CD14-positive monocyte (primary cell): ENCODE data around the gene PSMD13. TPM values are rescaled to one million over a fixed set of nuclear protein-coding genes. Genes with fewer than 3 reads are reported as not detected.
"Not testable (repeated sequence)": the region's sequence is repeated elsewhere in the genome, so short reads cannot be mapped to it uniquely, and the experiment has no call there.

Source experiments
- DNase-seq, 3 donors: peaks; one replicate each; pipeline ENCODE4 v3.0.0-alpha.2; 2011 to 2022
- H2AFZ ChIP-seq: 2 replicates; pipeline ENCODE4 v1.6.0; 2012; ENCODE audit warnings: mild to moderate bottlenecking, low read depth, low read length, inconsistent platforms; ENCODE audit not compliant: insufficient read depth, poor library complexity, severe bottlenecking
- H3K27ac ChIP-seq, 2 donors: 1 replicate in 1 of 2; 2 replicates in 1 of 2; pipeline ENCODE4 v1.5.1; 2012 to 2013; ENCODE audit warnings: low read length in 2 of 2, control low read depth in 1 of 2, inconsistent platforms in 1 of 2, low read depth in 1 of 2, mild to moderate bottlenecking in 1 of 2
- H3K27me3 ChIP-seq, 2 donors: one replicate each; pipeline versions ENCODE4 v1.6.0 to v1.6.1; 2011 to 2013; ENCODE audit warnings: low read length in 2 of 2; ENCODE audit not compliant: control insufficient read depth in 2 of 2, insufficient read depth in 2 of 2
- H3K36me3 ChIP-seq, 2 donors: replicated peaks in 1 of 2; 1 replicate in 1 of 2; 2 replicates in 1 of 2; pipeline versions ENCODE4 v1.5.1 to v1.6.1; 2012 to 2013; ENCODE audit warnings: low read length in 2 of 2, control low read depth in 1 of 2, inconsistent platforms in 1 of 2, mild to moderate bottlenecking in 1 of 2; ENCODE audit not compliant: insufficient read depth in 2 of 2, control insufficient read depth in 1 of 2
- H3K4me1 ChIP-seq, 2 donors: 1 replicate in 1 of 2; 2 replicates in 1 of 2; pipeline versions ENCODE4 v1.5.1 to v1.6.1; 2012 to 2013; ENCODE audit warnings: low read length in 2 of 2, control low read depth in 1 of 2, inconsistent platforms in 1 of 2, mild to moderate bottlenecking in 1 of 2, moderate library complexity in 1 of 2; ENCODE audit not compliant: insufficient read depth in 2 of 2, control insufficient read depth in 1 of 2
- H3K4me2 ChIP-seq: replicated peaks from 2 replicates; pipeline ENCODE3; 2012; ENCODE audit warnings: low read length, moderate library complexity, mild to moderate bottlenecking; ENCODE audit not compliant: poor library complexity, severe bottlenecking; ENCODE audit errors: extremely low read depth
- H3K4me3 ChIP-seq, 3 experiments: fragments of 200-600 bp in 1 of 3; sonication (generic) in 1 of 3; replicated peaks in 1 of 3; 1 replicate in 2 of 3; 2 replicates in 1 of 3; pipeline ENCODE4 v1.5.1; 2011 to 2013; ENCODE audit warnings: low read length in 3 of 3, mild to moderate bottlenecking in 3 of 3, control low read depth in 2 of 3, low read depth in 2 of 3, inconsistent platforms in 1 of 3, moderate library complexity in 1 of 3
- H3K79me2 ChIP-seq: 2 replicates; pipeline ENCODE4 v1.6.0; 2012; ENCODE audit warnings: mild to moderate bottlenecking, control low read depth, inconsistent platforms, low read length, moderate library complexity; ENCODE audit not compliant: insufficient read depth
- H3K9ac ChIP-seq: 2 replicates; pipeline ENCODE4 v1.6.0; 2017; ENCODE audit warnings: low read length, mild to moderate bottlenecking; ENCODE audit not compliant: insufficient read depth, poor library complexity, severe bottlenecking
- H3K9me3 ChIP-seq, 2 donors: replicated peaks in 1 of 2; 1 replicate in 1 of 2; 2 replicates in 1 of 2; pipeline versions ENCODE4 v1.5.1 to v1.6.1; 2012 to 2013; ENCODE audit warnings: low read length in 2 of 2, control low read depth in 1 of 2; ENCODE audit not compliant: control insufficient read depth in 1 of 2, insufficient read depth in 1 of 2
- H4K20me1 ChIP-seq: 2 replicates; pipeline ENCODE4 v1.6.0; 2012; ENCODE audit warnings: mild to moderate bottlenecking, low read length, control low read depth, moderate library complexity; ENCODE audit not compliant: insufficient read depth
- H3K27ac Mint-ChIP-seq, 7 donors: one replicate each; pipeline ENCODE4 v1.8.0; 2020; ENCODE audit warnings: mild to moderate bottlenecking in 7 of 7, mixed read lengths in 7 of 7, moderate library complexity in 6 of 7, inconsistent platforms in 2 of 7
- H3K27me3 Mint-ChIP-seq, 3 donors: one replicate each; pipeline ENCODE4 v1.8.0; 2021 to 2022; ENCODE audit warnings: low read depth in 3 of 3, mild to moderate bottlenecking in 3 of 3, mixed read lengths in 3 of 3, moderate library complexity in 3 of 3, inconsistent platforms in 1 of 3
- H3K36me3 Mint-ChIP-seq, 2 donors: one replicate each; pipeline ENCODE4 v1.8.0; 2020; ENCODE audit warnings: mixed read lengths in 2 of 2, inconsistent platforms in 1 of 2, mild to moderate bottlenecking in 1 of 2
- H3K4me1 Mint-ChIP-seq: one replicate; pipeline ENCODE4 v1.8.0; 2020; ENCODE audit warnings: mild to moderate bottlenecking, mixed read lengths
- H3K4me3 Mint-ChIP-seq, 2 donors: one replicate each; pipeline ENCODE4 v1.8.0; 2020; ENCODE audit warnings: mild to moderate bottlenecking in 2 of 2, mixed read lengths in 2 of 2, moderate library complexity in 1 of 2
- H3K9me3 Mint-ChIP-seq, 7 donors: one replicate each; pipeline ENCODE4 v1.8.0; 2020 to 2022; ENCODE audit warnings: mixed read lengths in 7 of 7, mild to moderate bottlenecking in 6 of 7, moderate library complexity in 6 of 7, inconsistent platforms in 2 of 7
- CTCF ChIP-seq: fragments of 200-600 bp; IDR thresholded peaks from one replicate; pipeline ENCODE4 v1.8.0; 2022; ENCODE audit warnings: antibody characterized with exemption, mild to moderate bottlenecking
- WGBS: methylation state at CpG from one replicate; pipeline ENCODE4 v1.1.5; 2013; ENCODE audit warnings: missing lambda C conversion rate; ENCODE audit not compliant: insufficient coverage; 5-methylcytosine and 5-hydroxymethylcytosine counted together
- intact Hi-C, 2 donors: fragments of 100-400 bp; cut with micrococcal nuclease; formaldehyde crosslinking; loops; one replicate each; pipeline versions ENCODE4 v1.15.0 to v1.15.1; 2023
- polyA plus RNA-seq, 3 donors: library from polyadenylated mRNA; depleted of rRNA in 1 of 3; unstranded in 2 of 3; stranded (reverse) in 1 of 3; fragments of 300-500 nt in 2 of 3; fragments of >200 nt in 1 of 3; fragmentation: Illumina TruSeq in 2 of 3; gene quantifications; 1 replicate in 2 of 3; 2 replicates in 1 of 3; pipeline ENCODE4 v1.2.3, GENCODE V29; 2012 to 2021

Gene PSMD13
- polyA plus RNA-seq, 3 donors: 136 to 272 (median 218) TPM

- H3K79me2 ChIP-seq: no peaks in the 10 kb centered on the region
- H3K27ac ChIP-seq: peak overlapping the region in 1 of 2 donors; percentile 36
- peak in 1 of 3 donors; percentile 59 for DNase-seq
- Mint-ChIP-seq H3K4me3 (peak overlapping the region; percentile 48 to 50), H3K36me3 (peaks cover 0 to 2% of the 10 kb centered on the region in 2 donors), H3K9me3 (peaks cover 0 to 8% (median 4%) of the 10 kb centered on the region in 7 donors), H3K4me1 (peaks cover 35% of the 10 kb centered on the region), H3K27ac (peak overlapping the region; percentile 42 to 99 (median 87)), H3K27me3 (peaks cover 0 to 9% (median 2%) of the 10 kb centered on the region in 3 donors)
- WGBS: 80% methylated on average over 1 of the region's 13 CpGs
- H3K4me3 ChIP-seq: no peak overlapping the region
- TF ChIP-seq CTCF: no peak
- no peak overlapping the region for H3K9ac ChIP-seq
- H3K36me3 ChIP-seq: no peaks in the 10 kb centered on the region
- H2AFZ ChIP-seq: no peak overlapping the region
- no peaks in the 10 kb centered on the region for H3K27me3 ChIP-seq
- H4K20me1 ChIP-seq: no peaks in the 10 kb centered on the region
- no peak overlapping the region for H3K4me2 ChIP-seq
- peaks cover 0 to 5% of the 10 kb centered on the region in 2 donors for H3K9me3 ChIP-seq
- H3K4me1 ChIP-seq: peaks cover 37% of the 10 kb centered on the region in 2 donors
- intact Hi-C loops: loop anchor here in 1 of 2 donors (5.0 kb wide), 2 partner anchors 40 to 60 kb away; partner anchors contain the start of genes BET1L, IFITM2 and RIC8A
These were observed 30.1 kb downstream of the PSMD13 start for GRCh38 chr11:266676-267439.

GRCh38 chr11:267491-267994 lies 30.8 kb downstream of the PSMD13 start:
- peaks cover 0 to 8% (median 4%) of the 10 kb centered on the region in 7 donors for H3K9me3 Mint-ChIP-seq
- Histone ChIP-seq H2AFZ (peak overlapping the region; percentile 68), H3K27me3 (no peaks in the 10 kb centered on the region), H3K9ac (peak overlapping the region; percentile 87), H3K4me1 (peaks cover 37% of the 10 kb centered on the region in 2 donors), H3K36me3 (no peaks in the 10 kb centered on the region), H4K20me1 (no peaks in the 10 kb centered on the region), H3K4me2 (peak overlapping the region; percentile 81), H3K79me2 (no peaks in the 10 kb centered on the region), H3K4me3 (peak overlapping the region; percentile 30 to 77 (median 55)), H3K27ac (peak overlapping the region; percentile 99 to 100), H3K9me3 (peaks cover 0 to 5% of the 10 kb centered on the region in 2 donors)
- peak; percentile 63 to 79 (median 77) for DNase-seq
- intact Hi-C loops: loop anchor here in 1 of 2 donors (5.0 kb wide), 2 partner anchors 40 to 60 kb away; partner anchors contain the start of genes BET1L, IFITM2 and RIC8A
- peaks cover 35% of the 10 kb centered on the region for H3K4me1 Mint-ChIP-seq
- peak overlapping the region; percentile 84 to 99 for H3K4me3 Mint-ChIP-seq
- peak overlapping the region; percentile 97 to 100 (median 99) for H3K27ac Mint-ChIP-seq
- 7% methylated on average over 14 of the region's 18 CpGs for WGBS
- peaks cover 0 to 9% (median 2%) of the 10 kb centered on the region in 3 donors for H3K27me3 Mint-ChIP-seq
- peaks cover 0 to 2% of the 10 kb centered on the region in 2 donors for H3K36me3 Mint-ChIP-seq
- TF ChIP-seq CTCF: no peak

GRCh38 chr11:268716-269145 lies 32.0 kb downstream of the PSMD13 start:
- Histone ChIP-seq H3K27ac (peak overlapping the region; percentile 99 to 100), H3K4me3 (peak overlapping the region; percentile 47 to 77 (median 55)), H2AFZ (peak overlapping the region; percentile 3), H3K4me1 (peaks cover 37% of the 10 kb centered on the region in 2 donors), H3K9ac (peak overlapping the region; percentile 87), H3K4me2 (peak overlapping the region; percentile 81)
- H3K36me3 Mint-ChIP-seq, H3K27me3 ChIP-seq, H3K79me2 ChIP-seq, H3K9me3 ChIP-seq, H3K27me3 Mint-ChIP-seq, H4K20me1 ChIP-seq, H3K9me3 Mint-ChIP-seq, H3K36me3 ChIP-seq: not testable (repeated sequence)
- Mint-ChIP-seq H3K27ac (peak overlapping the region; percentile 97 to 100 (median 99)), H3K4me1 (peaks cover 35% of the 10 kb centered on the region), H3K4me3 (peak overlapping the region; percentile 84 to 99)
- WGBS: 34% methylated on average over 10 of the region's 16 CpGs
- intact Hi-C loops: loop anchor here (2.0 to 5.0 kb wide), 4 partner anchors 32 to 236 kb away; partner anchors contain the start of genes PSMD13 (in 2 of the 2), SIRT3 (in 2 of the 2), BET1L (in 1 of the 2) and IFITM2 (in 1 of the 2)
- DNase-seq: peak; percentile 76 to 87 (median 79)
